ENCODE measurements around the gene THAP10.

The THAP10 gene

DNA sequence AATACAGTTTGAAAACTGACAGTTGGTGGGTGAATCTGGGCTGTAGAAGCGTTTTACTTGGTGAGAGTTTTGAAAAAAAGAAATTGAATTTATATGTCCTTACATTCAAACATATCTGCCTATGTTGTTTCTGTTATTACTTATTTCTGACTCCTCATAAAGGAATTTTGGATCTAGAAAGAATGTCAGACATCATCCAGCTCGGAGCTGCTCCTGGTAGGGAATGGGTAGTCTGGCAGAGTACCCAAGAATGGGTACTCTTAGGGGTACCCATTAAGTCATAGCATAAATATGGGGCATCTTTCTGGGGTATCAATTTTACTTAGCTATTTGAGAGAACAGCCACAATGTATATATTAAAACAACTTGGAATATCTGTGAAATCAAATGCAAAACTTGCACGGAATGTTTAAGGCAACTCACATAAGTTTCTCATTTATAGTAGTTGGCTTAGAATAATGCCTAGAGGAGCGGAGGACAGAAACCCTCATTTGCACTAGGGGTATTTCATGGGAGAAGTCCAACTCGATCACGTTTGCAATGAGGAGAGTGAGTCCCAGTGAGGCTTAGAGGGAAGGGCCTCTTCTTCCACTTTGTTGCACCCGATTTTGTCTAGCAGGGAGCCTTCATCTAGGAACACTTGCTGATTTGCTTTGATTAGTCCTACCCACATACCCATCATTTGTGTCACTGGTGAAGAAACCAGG, 35.9 kb downstream of the THAP10 start:
- Histone ChIP-seq H3K4me3 (no peak overlapping the region), H3K27ac (peak overlapping the region in 7 of 21 experiments; percentile 5 to 65 (median 33))

DNA sequence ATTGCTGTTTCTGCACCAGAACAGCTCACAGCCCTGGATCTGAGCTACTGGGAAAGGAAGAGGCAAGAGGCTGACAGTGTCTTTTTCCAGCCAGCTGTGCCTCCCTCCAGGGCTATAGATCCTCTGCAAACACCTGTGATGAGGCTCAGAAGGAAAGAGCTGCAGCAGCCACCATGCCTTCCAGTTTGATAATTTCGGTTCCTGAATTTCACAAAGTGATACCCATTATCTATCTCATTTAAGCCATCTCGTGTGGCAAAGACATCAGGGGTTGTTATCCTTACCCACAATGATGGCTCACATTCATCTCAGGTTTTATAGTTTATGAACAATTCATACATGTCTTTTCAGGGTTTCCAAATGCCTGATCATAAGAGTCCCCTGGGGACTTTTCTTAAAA, 36.5 kb downstream of the THAP10 start:
- Histone ChIP-seq H3K4me3 (no peak overlapping the region), H3K27ac (peak overlapping the region in 5 of 21 experiments; percentile 20 to 65 (median 33))

DNA sequence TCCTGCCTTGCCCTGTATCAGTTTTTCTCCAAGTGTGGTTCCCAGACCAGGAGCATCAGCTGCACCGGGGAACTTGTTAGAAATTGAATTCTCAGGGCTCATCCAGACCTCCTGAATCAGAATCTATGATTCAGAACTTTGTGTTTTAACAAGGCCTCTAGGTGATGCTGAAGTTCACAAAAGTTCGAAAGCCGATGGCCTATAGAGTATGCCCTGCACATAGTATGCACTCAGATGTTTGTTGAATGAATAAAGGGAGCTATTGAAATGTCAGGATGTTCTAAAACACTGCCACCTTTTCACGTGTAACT, 37.6 kb downstream of the THAP10 start:
- peak overlapping the region in 6 of 7 experiments; percentile 36 to 69 (median 62) for H3K4me3 ChIP-seq
- H3K27ac ChIP-seq = peak overlapping the region in 16 of 21 experiments; percentile 51 to 94 (median 84)

DNA sequence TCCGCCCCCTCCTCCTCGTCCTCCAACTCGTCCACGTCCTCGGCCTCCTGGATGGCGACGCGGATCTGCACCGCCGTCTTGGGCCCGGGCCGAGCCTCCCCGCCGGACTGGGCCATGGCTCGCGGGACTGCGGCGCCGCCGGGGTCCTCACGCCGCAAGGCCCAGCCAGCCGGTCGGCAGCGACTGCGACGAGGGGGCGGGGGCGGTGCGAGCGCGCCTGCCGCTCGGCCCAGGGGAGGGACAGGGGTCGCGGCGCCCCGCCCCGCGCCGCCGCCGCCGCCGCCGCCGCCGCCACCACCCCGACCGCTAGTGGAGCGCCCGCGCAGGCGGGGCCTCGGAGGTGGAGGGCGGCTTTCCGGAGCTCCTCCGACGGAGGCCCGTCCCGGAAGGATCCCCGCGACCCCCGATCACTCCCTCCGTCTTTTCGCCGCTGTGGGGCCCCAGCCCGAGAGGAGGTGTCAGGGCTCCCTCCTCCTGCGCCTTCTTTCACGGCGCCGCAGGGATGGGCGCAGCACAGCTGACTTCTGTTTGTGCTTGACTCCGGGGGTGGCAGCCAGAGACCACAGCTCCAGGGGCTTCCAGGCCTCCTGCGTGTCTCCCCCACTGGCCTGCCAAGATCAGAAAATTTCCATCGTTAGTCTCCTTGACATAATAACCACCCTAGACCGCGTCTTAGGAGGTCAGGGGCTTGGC, 38.1 kb downstream of the THAP10 start, which contains the start of gene LARP6:
LARP6 (minus strand) TSS at position 185 of the 693 bp plus-strand sequence; CDS start at position 116, 69 bp downstream.
- H3K4me3 ChIP-seq = peak within 1 kb of the TSS; percentile 36 to 69 (median 60)
- peak within 1 kb of the TSS in 20 of 21 experiments; percentile 31 to 94 (median 82) for H3K27ac ChIP-seq

DNA sequence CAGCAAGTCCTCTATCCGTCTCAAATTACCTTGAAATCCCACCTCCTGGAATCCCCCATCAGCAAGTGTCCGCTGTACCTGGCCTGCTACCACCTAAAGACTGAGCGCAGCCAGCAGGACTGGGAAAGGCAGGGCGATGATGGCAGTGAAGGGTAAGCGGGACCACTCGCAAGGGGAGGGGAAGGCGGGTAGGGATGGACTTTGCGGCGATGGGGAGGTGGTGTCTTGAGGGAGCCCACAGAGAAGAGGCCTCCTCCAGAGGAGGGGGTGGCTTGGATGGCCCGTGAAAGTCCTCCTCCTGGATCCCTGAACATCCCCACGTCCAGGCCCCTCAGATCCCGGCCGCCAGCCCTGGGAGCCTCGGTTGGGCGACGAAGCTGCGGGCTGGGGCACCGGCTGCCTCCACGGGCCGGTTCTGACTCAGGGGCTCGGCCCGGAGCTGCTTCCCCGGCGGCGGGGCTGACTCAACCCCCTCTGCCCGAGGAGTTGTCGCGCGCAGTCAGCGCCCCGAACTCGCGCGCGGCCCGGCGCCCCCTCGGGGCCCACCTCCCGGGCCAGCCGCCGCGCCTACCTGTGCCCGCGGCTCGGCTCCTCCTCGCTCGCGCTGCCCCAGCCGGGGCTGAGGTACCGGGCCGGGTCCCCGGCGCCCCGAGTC, 38.8 kb downstream of the THAP10 start:
- H3K27ac ChIP-seq = peak overlapping the region in 20 of 21 experiments; percentile 28 to 94 (median 82)
- peak overlapping the region; percentile 36 to 69 (median 60) for H3K4me3 ChIP-seq

DNA sequence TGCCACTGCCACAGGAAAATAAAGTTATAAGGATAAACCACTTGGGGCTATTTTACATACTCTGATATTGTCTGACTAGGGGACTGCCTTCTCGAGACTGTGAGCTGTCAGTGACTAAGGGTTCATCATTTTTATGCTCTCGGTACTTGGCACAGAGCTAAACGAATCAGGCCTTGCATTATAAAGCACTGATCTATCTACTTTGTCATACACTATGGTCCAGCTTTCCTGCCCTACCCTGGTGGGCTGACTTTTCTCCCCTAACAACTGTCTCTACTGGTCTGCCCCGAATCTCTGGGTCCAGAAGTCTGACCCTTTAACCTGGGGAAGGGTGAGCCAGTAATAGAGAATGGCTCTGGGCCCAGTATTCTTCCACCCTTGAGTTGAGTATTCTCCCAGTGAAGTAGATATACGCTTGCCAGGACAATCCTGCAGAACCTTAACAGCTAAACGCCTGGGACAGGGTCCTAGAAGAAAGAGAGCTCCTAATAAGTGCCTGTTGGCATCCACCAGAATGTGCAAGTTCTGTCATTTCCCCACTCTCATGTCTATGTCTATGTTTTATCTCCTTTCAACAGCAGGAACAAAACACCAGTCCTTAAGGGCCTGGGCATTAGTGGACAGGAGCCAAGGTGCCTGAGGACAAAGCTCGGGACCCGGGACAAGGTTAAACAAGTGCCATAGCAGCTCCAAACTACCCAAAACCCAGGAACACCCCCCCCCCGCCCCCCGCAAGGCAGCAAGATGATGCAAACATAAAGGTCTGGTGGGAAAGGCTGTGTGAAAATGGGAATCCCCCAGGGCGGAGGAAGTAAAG, 39.5 kb downstream of the THAP10 start:
- Histone ChIP-seq H3K27ac (peak overlapping the region in 14 of 21 experiments; percentile 1 to 94 (median 84)), H3K4me3 (peak overlapping the region; percentile 36 to 69 (median 60))

DNA sequence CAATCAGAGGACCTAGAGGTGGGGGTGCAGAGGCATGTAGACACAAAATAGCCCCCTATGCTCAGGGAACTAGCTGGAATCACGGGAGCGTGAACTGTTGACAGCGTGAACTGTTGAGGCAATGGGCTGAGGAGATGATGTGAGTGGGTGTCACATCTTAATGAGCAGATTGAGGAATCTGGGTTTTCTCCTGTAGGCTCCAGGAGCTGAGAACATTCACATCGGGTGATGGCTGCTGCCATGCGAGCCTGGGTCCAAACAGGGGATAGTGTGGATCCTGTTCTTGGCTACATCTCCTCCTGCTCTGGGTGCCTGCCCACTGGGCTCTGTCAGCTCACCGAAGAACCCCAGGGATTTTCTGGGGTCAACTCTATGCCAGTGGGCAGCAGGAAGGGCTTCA, 40.3 kb downstream of the THAP10 start:
- Histone ChIP-seq H3K4me3 (no peak overlapping the region), H3K27ac (peak overlapping the region in 7 of 21 experiments; percentile 0 to 92 (median 43))

DNA sequence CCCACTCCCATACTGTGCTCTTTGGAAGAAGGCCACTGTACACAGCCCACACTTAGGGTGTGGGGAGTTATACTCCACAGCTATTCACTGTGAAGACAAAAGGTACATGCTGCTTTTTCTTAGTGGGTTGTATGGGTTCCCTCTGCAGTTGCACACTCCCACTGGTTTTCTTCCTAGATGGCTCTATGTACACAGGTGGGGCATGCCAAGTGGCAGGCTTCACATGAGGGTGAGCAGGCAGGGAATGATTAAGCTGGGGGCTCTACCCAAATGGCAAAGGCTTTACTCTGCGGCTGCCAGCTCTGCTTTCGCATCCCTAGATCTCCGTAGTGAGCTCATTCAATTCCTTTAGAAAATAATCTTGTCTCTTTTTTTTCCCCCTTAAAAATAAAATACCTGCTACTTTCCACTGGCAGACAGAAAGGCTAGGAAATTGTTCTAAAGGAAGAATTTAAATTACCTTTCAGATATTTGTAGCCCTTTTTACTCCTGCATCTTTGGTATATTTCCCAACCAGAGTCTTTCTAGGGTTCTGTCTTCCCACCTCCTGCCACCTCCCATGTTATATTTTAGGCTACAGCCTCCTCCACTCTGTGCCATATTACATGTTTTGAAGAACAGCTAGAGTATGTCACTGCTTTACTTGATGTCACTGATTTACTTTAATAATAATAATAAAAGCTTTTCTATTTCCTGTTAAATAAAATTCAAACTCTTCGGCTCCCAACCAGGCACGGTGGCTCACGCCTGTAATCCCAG, 46.5 kb downstream of the THAP10 start:
- Histone ChIP-seq H3K4me3 (no peak overlapping the region), H3K27ac (no peak overlapping the region)

DNA sequence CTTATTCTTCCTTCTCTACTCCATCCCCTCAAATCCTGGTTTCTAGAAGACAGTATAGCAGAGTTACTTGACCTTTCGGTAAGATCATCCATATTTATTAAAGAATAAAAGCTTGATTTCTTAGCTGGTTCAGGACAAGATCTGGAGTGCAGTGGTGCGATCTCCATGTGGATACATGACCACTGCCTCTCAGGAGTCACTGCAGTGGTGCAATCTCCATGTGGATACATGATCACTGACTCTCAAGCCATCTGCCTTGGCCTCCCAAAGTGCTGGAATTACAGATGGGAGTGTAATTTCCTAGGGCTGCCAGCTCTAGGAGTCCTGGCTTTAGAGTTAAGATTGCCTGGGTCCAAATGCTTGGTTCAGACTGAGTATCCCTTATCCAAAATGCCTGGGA, 54.8 kb downstream of the THAP10 start:
- H3K27ac ChIP-seq = no peak overlapping the region

DNA sequence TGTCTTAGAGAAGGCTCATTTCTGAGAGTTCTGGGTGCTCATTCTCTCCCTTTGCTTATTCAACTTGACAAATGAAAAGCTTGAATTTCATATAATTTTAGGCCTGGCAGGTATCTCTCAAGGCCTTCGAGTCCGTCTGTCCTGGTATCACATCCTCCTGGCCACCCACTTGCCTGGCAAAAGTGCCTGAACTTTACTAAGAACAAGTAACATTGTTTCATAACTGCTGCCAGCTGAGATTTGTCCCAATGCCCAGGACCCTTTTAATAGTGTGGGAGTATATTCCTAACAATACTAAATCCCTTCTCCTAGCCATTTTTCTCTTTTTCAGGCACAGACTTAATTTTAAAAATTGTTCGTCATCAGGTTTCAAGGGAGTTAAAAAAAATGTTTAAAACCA, 56.4 kb downstream of the THAP10 start:
- no peak overlapping the region for H3K4me3 ChIP-seq
- H3K27ac ChIP-seq = peak overlapping the region in 3 of 21 experiments; percentile 35 to 47 (median 47)

More for the DNA sequence above, 54.8 kb downstream of the THAP10 start:
- no peak overlapping the region for H3K4me3 ChIP-seq

DNA sequence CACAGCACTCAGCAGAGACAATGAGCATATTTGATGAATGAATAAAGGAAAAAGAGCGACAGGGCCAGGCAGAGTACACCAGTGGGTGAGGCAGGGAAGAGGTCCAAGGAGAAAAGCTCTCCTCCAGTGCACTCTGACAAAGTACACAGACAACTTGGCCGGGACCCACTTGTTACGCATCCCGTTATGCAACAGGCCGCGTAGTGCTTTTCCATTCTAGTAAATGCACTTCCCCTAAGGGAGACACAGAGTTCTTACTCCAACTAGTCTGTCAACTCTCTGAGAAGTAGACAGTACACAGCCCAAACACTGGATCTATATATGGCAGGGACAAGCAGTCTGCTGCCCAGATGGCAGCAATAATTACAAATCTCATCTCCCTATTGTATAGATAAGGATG, 56.8 kb downstream of the THAP10 start:
- H3K27ac ChIP-seq = peak overlapping the region in 3 of 21 experiments; percentile 35 to 47 (median 47)
- H3K4me3 ChIP-seq = no peak overlapping the region

DNA sequence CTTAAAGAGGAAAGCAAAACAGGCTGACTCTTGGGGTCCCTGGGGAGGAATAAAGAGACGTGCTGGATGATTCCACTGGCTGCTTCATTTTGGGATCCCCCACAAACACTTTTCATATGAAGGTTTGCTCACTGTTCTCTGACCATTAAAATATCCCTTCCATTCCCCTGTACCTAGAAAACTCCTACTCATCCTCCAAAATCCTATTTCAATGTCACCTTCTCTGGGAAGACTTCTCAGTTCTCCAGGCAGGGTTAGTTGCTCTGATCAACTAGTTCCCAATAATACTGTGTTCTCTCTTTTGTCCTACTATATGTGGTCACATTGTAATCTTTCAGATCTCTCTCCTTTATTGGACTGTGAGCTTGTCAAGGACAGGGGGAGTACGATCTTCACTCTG, 57.2 kb downstream of the THAP10 start:
- Histone ChIP-seq H3K27ac (peak overlapping the region in 1 of 21 experiments; percentile 47), H3K4me3 (no peak overlapping the region)

DNA sequence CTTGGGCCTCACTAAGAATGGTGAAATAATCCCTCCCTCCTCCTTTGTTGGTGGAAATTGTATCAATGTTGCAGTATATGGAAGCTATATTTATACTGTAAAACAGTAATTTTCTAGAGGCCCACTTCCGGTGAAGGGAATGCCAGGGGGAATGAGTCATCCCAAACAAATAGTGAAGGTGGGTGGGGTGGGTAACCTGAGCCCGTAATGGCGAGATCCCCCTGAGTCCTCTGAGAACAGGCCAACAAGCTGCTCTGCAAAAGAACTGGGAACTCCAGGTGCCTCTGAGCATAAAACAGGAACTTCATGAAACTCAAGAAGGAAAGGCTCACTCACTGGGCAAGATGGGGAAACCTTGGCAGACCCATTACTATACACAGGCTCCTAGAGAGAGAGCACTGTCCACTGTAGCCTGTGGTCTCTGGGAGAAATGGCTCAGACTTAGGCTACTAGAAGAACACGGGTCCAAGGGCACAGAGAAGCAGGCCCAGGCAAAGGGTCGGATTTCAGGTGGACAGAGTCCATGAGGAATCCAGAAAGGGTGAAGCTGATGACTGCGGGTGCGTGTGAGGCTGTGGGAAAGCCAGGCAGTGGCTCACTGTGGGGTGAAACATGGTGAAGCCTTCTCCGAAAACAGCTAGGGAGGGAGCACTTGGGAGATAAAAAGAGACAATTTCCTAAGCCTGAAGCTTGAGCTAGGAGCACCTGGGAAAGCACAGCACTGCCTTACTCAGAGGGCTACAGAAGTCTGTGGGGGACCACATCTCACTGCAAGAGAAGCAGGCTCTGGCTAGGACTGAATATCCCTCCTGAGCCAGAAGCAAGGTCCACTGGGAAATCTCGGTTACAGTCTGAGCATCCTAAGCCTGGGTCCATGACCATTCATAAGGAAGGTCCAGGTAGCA, 58.1 kb downstream of the THAP10 start:
- no peak overlapping the region for H3K4me3 ChIP-seq

DNA sequence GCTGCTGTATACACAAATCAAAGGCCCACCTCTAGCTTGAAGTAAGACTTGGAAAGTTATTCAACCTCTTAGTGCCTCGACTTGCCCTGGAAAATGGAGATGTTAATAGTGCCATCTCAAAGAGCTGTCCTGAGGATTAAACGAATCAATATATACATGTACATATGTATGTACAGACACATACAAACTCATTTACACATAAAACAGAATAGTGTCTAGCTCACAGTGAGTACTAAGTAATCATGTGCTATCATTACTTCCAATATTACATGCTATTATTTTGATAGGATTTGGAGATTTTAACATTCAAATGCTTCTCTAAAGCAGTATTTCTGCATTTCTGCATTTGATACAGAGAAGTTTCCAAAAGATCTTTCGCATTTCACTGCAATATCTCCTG, 58.8 kb downstream of the THAP10 start:
- no peak overlapping the region for H3K27ac ChIP-seq
- no peak overlapping the region for H3K4me3 ChIP-seq

More for the DNA sequence above, 58.1 kb downstream of the THAP10 start:
- peak overlapping the region in 2 of 21 experiments; percentile 1 to 5 for H3K27ac ChIP-seq

DNA sequence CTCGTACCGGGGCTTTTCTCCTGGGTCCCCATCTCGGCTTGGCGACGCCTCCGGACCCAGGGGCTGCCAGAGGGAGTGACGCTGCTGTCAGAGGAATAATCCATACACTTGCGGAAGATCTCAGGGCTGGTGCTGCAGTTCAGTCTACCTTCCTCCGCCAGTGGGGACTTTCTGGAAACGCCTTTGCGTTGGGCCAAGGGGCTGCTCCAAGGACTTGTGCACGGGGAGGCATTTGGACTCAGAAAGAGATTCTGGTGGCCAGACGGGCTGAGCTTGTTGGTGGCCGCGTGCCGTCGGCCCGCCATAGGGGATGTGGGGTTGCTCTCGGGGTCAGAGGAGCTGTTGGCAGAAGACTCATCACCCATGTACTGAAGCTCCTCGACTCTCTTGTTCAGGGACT, 60.1 kb downstream of the THAP10 start:
- H3K27ac ChIP-seq = no peak overlapping the region
- H3K4me3 ChIP-seq = no peak overlapping the region

All from skin epidermis (tissue), 12 donors.